GM23338 (cell line): ENCODE results near the gene HSPH1. TPM values are rescaled to one million over a fixed set of nuclear protein-coding genes. Genes with fewer than 3 reads are reported as not detected.

Source experiments
- ATAC-seq: fragments of 200-7000 bp; cut with Tn5 transposase; 3 replicates; pipeline ENCODE4 v1.9.1; 2020
- DNase-seq: peaks from one replicate; pipeline ENCODE4 v3.0.0-alpha.2; 2015; ENCODE audit warnings: low spot score
- H2AFZ ChIP-seq: fragments of 200-600 bp; sonication (generic); 2 replicates; pipeline ENCODE4 v1.8.0; 2016; ENCODE audit warnings: antibody characterized with exemption, mild to moderate bottlenecking, moderate library complexity
- H3F3A ChIP-seq: fragments of 200-600 bp; sonication (generic); replicated peaks from 2 replicates; pipeline ENCODE4 v1.8.0; 2017; ENCODE audit warnings: antibody characterized with exemption, mixed run types, low read depth
- H3K27ac ChIP-seq: fragments of 200-600 bp; sonication (generic); 2 replicates; pipeline ENCODE4 v1.6.1; 2016; ENCODE audit warnings: low read depth
- H3K27me3 ChIP-seq: fragments of 200-600 bp; sonication (generic); 2 replicates; pipeline ENCODE4 v1.8.0; 2016; ENCODE audit warnings: mild to moderate bottlenecking, mixed run types, moderate library complexity; ENCODE audit not compliant: insufficient read depth
- H3K36me3 ChIP-seq: fragments of 200-600 bp; sonication (generic); 2 replicates; pipeline ENCODE4 v1.8.0; 2016; ENCODE audit warnings: mild to moderate bottlenecking; ENCODE audit not compliant: insufficient read depth
- H3K4me1 ChIP-seq: fragments of 200-600 bp; sonication (generic); 2 replicates; pipeline ENCODE4 v1.8.0; 2016; ENCODE audit warnings: mild to moderate bottlenecking, moderate library complexity; ENCODE audit not compliant: insufficient read depth
- H3K4me2 ChIP-seq: fragments of 200-600 bp; sonication (generic); 2 replicates; pipeline ENCODE4 v1.7.1; 2017; ENCODE audit warnings: mixed run types
- H3K4me3 ChIP-seq: fragments of 200-600 bp; sonication (generic); 2 replicates; pipeline ENCODE4 v1.6.1; 2016; ENCODE audit warnings: mixed run types
- H3K79me2 ChIP-seq: fragments of 200-600 bp; sonication (generic); replicated peaks from 2 replicates; pipeline ENCODE4 v1.8.0; 2017; ENCODE audit warnings: mild to moderate bottlenecking; ENCODE audit not compliant: insufficient read depth
- H3K9me2 ChIP-seq: fragments of 200-600 bp; sonication (generic); 2 replicates; pipeline ENCODE4 v1.8.0; 2017; ENCODE audit not compliant: insufficient read depth
- H4K20me1 ChIP-seq: fragments of 200-600 bp; sonication (generic); replicated peaks from 2 replicates; pipeline ENCODE4 v1.8.0; 2017; ENCODE audit warnings: mild to moderate bottlenecking; ENCODE audit not compliant: insufficient read depth
- H3K27ac Mint-ChIP-seq: 2 replicates; pipeline ENCODE4 v1.8.0; 2020; ENCODE audit warnings: inconsistent platforms, mild to moderate bottlenecking, moderate library complexity, mixed read lengths
- H3K27me3 Mint-ChIP-seq: 3 replicates; pipeline ENCODE4 v1.8.0; 2022; ENCODE audit warnings: low read depth, mild to moderate bottlenecking, moderate library complexity, mixed read lengths, inconsistent platforms; ENCODE audit not compliant: insufficient read depth, poor library complexity
- H3K36me3 Mint-ChIP-seq: 3 replicates; pipeline ENCODE4 v1.8.0; 2021; ENCODE audit warnings: low read depth, mild to moderate bottlenecking, inconsistent platforms, moderate library complexity, mixed read lengths
- H3K4me1 Mint-ChIP-seq: 3 replicates; pipeline ENCODE4 v1.8.0; 2020; ENCODE audit warnings: mild to moderate bottlenecking, inconsistent platforms, mixed read lengths
- H3K4me3 Mint-ChIP-seq: 3 replicates; pipeline ENCODE4 v1.8.0; 2021; ENCODE audit warnings: moderate library complexity, mild to moderate bottlenecking, inconsistent platforms, mixed read lengths
- H3K9me3 Mint-ChIP-seq: 3 replicates; pipeline ENCODE4 v1.8.0; 2020; ENCODE audit warnings: moderate library complexity, mild to moderate bottlenecking, inconsistent platforms, mixed read lengths
- CREB1 ChIP-seq: fragments of 250-450 bp; sonication (Bioruptor Pico); IDR thresholded peaks from 2 replicates; pipeline ENCODE4 v1.5.0; 2020; ENCODE audit warnings: low read depth, mild to moderate bottlenecking, moderate library complexity
- EZH2 ChIP-seq: fragments of 200-600 bp; sonication (generic); IDR thresholded peaks from one replicate; pipeline ENCODE4 v1.8.0; 2017; ENCODE audit warnings: antibody characterized with exemption, mild to moderate bottlenecking, low read depth; ENCODE audit not compliant: unreplicated experiment
- EZH2phosphoT487 ChIP-seq: fragments of 200-600 bp; sonication (generic); IDR thresholded peaks from one replicate; pipeline ENCODE4 v1.8.1; 2018; ENCODE audit warnings: antibody characterized with exemption; ENCODE audit not compliant: unreplicated experiment
- JUNB ChIP-seq: IDR thresholded peaks from one replicate; pipeline ENCODE4 v1.6.1; 2016; ENCODE audit warnings: antibody characterized with exemption; ENCODE audit not compliant: unreplicated experiment
- NANOG ChIP-seq: IDR thresholded peaks from 2 replicates; pipeline ENCODE4 v1.6.1; 2016; ENCODE audit warnings: antibody characterized with exemption, borderline replicate concordance
- POLR2AphosphoS5 ChIP-seq: IDR thresholded peaks from 2 replicates; pipeline ENCODE4 v1.6.1; 2016; ENCODE audit warnings: antibody characterized with exemption, low read depth
- STAT1 ChIP-seq: IDR thresholded peaks from one replicate; pipeline ENCODE4 v1.6.1; 2016; ENCODE audit warnings: antibody characterized with exemption; ENCODE audit not compliant: unreplicated experiment
- ZNF114 ChIP-seq: fragments of 250-450 bp; sonication (Bioruptor Pico); IDR thresholded peaks from 2 replicates; pipeline ENCODE4 v1.5.0; 2020; ENCODE audit warnings: mild to moderate bottlenecking, moderate library complexity
- polyA plus RNA-seq: library from polyadenylated mRNA; unstranded; fragments of >200 nt; fragmentation: Nextera tagmentation; extraction: Ambion mirVana; gene quantifications from 2 replicates; pipeline ENCODE4 v1.2.1, GENCODE V29; 2016
- total RNA-seq: library from RNA; depleted of rRNA; stranded (reverse); fragments of >200 nt; shearing (Covaris generic); gene quantifications from 2 replicates; pipeline ENCODE4 v1.2.3, GENCODE V29; 2014
- TF ChIP-seq, protein P1 (sequence below): IDR thresholded peaks from 2 replicates; pipeline ENCODE4 v1.6.1; 2016; ENCODE audit warnings: antibody characterized with exemption
- TF ChIP-seq, protein P2 (sequence below): fragments of 250-450 bp; sonication (Bioruptor Pico); IDR thresholded peaks from 2 replicates; pipeline ENCODE4 v1.5.0; 2020; ENCODE audit warnings: mild to moderate bottlenecking, moderate library complexity
- TF ChIP-seq, protein P3 (sequence below): IDR thresholded peaks from one replicate; pipeline ENCODE4 v1.6.1; 2018; ENCODE audit warnings: antibody characterized with exemption; ENCODE audit not compliant: unreplicated experiment

The HSPH1 gene
- total and polyA plus RNA-seq, 2 experiments from 2014 or later, result 112 to 147 TPM

DNA sequence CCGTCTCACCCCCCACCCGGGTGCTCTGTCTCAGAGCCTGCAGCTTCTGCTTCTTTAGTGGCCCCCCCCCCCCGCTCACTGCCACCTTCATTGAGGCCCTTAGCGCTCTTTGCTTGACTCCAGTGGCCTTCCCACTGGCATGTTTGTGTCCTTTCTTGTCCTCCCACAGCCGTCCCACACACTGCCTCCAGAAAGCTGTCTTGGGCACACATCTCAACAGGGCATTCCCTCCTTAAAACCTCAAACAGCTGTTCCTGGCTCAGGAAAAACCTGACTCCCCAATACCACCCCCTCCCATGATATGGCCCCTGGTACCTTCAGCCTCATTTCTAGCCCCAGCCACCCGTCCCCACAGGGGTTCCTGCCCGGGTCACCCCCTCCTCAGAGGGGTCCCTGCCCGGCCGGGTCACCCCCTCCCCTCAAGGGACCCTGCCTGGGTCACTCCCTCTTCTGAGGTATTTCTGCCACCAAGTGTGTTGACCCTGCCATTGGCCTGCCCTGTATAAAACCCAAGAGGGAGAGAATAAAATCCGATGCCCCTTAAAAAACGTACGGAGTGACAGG lies 46.9 kb upstream of the HSPH1 start (continued):
- TF ChIP-seq, protein P1, sequence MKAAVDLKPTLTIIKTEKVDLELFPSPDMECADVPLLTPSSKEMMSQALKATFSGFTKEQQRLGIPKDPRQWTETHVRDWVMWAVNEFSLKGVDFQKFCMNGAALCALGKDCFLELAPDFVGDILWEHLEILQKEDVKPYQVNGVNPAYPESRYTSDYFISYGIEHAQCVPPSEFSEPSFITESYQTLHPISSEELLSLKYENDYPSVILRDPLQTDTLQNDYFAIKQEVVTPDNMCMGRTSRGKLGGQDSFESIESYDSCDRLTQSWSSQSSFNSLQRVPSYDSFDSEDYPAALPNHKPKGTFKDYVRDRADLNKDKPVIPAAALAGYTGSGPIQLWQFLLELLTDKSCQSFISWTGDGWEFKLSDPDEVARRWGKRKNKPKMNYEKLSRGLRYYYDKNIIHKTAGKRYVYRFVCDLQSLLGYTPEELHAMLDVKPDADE, result no peak
- TF ChIP-seq EZH2 (no peak), ZNF114 (CRISPR knock-in tag) (no peak), NANOG (no peak), JUNB (no peak)
- TF ChIP-seq, protein P2, sequence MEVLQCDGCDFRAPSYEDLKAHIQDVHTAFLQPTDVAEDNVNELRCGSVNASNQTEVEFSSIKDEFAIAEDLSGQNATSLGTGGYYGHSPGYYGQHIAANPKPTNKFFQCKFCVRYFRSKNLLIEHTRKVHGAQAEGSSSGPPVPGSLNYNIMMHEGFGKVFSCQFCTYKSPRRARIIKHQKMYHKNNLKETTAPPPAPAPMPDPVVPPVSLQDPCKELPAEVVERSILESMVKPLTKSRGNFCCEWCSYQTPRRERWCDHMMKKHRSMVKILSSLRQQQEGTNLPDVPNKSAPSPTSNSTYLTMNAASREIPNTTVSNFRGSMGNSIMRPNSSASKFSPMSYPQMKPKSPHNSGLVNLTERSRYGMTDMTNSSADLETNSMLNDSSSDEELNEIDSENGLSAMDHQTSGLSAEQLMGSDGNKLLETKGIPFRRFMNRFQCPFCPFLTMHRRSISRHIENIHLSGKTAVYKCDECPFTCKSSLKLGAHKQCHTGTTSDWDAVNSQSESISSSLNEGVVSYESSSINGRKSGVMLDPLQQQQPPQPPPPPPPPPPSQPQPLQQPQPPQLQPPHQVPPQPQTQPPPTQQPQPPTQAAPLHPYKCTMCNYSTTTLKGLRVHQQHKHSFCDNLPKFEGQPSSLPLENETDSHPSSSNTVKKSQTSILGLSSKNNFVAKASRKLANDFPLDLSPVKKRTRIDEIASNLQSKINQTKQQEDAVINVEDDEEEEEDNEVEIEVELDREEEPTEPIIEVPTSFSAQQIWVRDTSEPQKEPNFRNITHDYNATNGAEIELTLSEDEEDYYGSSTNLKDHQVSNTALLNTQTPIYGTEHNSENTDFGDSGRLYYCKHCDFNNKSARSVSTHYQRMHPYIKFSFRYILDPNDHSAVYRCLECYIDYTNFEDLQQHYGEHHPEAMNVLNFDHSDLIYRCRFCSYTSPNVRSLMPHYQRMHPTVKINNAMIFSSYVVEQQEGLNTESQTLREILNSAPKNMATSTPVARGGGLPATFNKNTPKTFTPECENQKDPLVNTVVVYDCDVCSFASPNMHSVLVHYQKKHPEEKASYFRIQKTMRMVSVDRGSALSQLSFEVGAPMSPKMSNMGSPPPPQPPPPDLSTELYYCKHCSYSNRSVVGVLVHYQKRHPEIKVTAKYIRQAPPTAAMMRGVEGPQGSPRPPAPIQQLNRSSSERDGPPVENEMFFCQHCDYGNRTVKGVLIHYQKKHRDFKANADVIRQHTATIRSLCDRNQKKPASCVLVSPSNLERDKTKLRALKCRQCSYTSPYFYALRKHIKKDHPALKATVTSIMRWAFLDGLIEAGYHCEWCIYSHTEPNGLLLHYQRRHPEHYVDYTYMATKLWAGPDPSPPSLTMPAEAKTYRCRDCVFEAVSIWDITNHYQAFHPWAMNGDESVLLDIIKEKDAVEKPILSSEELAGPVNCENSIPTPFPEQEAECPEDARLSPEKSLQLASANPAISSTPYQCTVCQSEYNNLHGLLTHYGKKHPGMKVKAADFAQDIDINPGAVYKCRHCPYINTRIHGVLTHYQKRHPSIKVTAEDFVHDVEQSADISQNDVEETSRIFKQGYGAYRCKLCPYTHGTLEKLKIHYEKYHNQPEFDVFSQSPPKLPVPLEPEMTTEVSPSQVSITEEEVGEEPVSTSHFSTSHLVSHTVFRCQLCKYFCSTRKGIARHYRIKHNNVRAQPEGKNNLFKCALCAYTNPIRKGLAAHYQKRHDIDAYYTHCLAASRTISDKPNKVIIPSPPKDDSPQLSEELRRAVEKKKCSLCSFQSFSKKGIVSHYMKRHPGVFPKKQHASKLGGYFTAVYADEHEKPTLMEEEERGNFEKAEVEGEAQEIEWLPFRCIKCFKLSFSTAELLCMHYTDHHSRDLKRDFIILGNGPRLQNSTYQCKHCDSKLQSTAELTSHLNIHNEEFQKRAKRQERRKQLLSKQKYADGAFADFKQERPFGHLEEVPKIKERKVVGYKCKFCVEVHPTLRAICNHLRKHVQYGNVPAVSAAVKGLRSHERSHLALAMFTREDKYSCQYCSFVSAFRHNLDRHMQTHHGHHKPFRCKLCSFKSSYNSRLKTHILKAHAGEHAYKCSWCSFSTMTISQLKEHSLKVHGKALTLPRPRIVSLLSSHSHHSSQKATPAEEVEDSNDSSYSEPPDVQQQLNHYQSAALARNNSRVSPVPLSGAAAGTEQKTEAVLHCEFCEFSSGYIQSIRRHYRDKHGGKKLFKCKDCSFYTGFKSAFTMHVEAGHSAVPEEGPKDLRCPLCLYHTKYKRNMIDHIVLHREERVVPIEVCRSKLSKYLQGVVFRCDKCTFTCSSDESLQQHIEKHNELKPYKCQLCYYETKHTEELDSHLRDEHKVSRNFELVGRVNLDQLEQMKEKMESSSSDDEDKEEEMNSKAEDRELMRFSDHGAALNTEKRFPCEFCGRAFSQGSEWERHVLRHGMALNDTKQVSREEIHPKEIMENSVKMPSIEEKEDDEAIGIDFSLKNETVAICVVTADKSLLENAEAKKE (CRISPR knock-in tag), result no peak

DNA sequence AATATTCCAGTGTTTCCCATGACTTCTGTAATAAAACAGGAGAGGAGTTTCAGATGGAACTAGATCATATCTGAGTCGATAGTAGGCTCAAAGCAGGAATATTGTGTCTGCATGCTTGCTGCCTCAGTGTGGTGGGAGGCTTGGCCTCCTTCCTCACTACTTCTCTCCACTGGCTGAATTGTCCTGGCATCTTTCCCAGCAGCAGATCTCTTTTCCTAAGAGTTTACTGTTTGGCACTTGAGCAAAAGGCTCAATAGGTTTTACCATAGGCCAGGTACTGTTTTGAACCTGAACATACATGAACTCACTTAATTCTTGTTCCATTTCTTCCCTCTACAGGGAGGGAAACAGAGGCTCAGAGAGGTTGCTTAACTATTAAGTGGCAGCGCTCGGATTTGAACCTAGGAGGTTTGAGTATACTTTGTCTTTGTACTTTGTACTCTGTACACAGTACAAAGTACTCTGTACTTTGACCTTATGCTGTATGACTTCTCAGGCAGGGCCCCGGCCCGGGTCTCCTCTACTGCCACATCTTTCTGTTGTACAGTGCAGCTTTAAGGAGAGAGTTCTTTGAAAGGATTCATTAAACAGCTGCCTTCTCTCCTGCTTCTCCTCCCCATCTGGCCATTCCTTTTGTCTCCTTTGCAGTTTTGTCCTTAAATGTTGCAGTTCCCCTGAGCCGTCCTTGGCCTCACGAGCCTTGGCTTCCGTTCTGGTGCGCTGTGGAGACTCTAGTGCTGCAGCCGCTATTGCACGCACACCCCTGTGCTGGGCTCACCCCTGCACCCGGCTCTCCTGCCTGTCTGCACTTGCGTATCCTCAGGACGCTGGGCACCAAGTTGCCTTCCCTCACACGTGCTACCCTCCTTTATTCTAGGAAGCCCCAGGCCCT lies 46.2 kb upstream of the HSPH1 start:
- H3K27me3 ChIP-seq, result no peaks in the 10 kb centered on the region
- no peak overlapping the region for H3K27ac ChIP-seq
- Mint-ChIP-seq H3K4me1 (peaks cover 27% of the 10 kb centered on the region), H3K27me3 (no peaks in the 10 kb centered on the region), H3K9me3 (no peaks in the 10 kb centered on the region; the same call in 2 of the 3 replicates), H3K36me3 (no peaks in the 10 kb centered on the region), H3K27ac (no peak overlapping the region), H3K4me3 (no peak overlapping the region)
- H3K4me3 ChIP-seq, result no peak overlapping the region
- no peaks in the 10 kb centered on the region for H3K9me2 ChIP-seq
- H3F3A ChIP-seq, result no peaks in the 10 kb centered on the region
- no peak overlapping the region for H2AFZ ChIP-seq
- H3K4me2 ChIP-seq, result no peak overlapping the region
- no peak for DNase-seq
- H4K20me1 ChIP-seq, result no peaks in the 10 kb centered on the region
- no peaks in the 10 kb centered on the region for H3K36me3 ChIP-seq
- peak; percentile 52 for ATAC-seq
- peaks cover 9% of the 10 kb centered on the region for H3K4me1 ChIP-seq
- H3K79me2 ChIP-seq, result no peaks in the 10 kb centered on the region
- no peak for TF ChIP-seq STAT1
- TF ChIP-seq CREB1, result no peak
- TF ChIP-seq JUNB, result no peak
- TF ChIP-seq, protein P3, sequence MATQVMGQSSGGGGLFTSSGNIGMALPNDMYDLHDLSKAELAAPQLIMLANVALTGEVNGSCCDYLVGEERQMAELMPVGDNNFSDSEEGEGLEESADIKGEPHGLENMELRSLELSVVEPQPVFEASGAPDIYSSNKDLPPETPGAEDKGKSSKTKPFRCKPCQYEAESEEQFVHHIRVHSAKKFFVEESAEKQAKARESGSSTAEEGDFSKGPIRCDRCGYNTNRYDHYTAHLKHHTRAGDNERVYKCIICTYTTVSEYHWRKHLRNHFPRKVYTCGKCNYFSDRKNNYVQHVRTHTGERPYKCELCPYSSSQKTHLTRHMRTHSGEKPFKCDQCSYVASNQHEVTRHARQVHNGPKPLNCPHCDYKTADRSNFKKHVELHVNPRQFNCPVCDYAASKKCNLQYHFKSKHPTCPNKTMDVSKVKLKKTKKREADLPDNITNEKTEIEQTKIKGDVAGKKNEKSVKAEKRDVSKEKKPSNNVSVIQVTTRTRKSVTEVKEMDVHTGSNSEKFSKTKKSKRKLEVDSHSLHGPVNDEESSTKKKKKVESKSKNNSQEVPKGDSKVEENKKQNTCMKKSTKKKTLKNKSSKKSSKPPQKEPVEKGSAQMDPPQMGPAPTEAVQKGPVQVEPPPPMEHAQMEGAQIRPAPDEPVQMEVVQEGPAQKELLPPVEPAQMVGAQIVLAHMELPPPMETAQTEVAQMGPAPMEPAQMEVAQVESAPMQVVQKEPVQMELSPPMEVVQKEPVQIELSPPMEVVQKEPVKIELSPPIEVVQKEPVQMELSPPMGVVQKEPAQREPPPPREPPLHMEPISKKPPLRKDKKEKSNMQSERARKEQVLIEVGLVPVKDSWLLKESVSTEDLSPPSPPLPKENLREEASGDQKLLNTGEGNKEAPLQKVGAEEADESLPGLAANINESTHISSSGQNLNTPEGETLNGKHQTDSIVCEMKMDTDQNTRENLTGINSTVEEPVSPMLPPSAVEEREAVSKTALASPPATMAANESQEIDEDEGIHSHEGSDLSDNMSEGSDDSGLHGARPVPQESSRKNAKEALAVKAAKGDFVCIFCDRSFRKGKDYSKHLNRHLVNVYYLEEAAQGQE, result no peak
- no peak for TF ChIP-seq EZH2phosphoT487
- no peak for TF ChIP-seq ZNF114 (CRISPR knock-in tag)
- no peak for TF ChIP-seq POLR2AphosphoS5
